GM23248 (cell line): ENCODE data around the gene SLC35A3. TPM values are rescaled to one million over a fixed set of nuclear protein-coding genes. Genes with fewer than 3 reads are reported as not detected.

Experiments used
- DNase-seq: peaks from one replicate; pipeline ENCODE4 v3.0.0-alpha.2; 2015
- H2AFZ ChIP-seq: fragments of 200-600 bp; sonication (generic); 2 replicates; pipeline ENCODE4 v1.6.1; 2016; ENCODE audit warnings: antibody characterized with exemption
- H3F3A ChIP-seq: fragments of 200-600 bp; sonication (generic); 2 replicates; pipeline ENCODE4 v1.6.1; 2016; ENCODE audit warnings: mild to moderate bottlenecking, antibody characterized with exemption, mixed run types; ENCODE audit not compliant: insufficient read depth
- H3K27ac ChIP-seq: fragments of 200-600 bp; sonication (generic); 2 replicates; pipeline ENCODE4 v1.5.1; 2016; ENCODE audit warnings: mild to moderate bottlenecking
- H3K27me3 ChIP-seq: fragments of 200-600 bp; sonication (generic); replicated peaks from 2 replicates; pipeline ENCODE4 v1.6.1; 2016; ENCODE audit warnings: mild to moderate bottlenecking; ENCODE audit not compliant: insufficient read depth
- H3K36me3 ChIP-seq: fragments of 200-600 bp; sonication (generic); 2 replicates; pipeline ENCODE4 v1.6.1; 2016; ENCODE audit warnings: low read depth, mild to moderate bottlenecking
- H3K4me1 ChIP-seq: fragments of 200-600 bp; sonication (generic); 2 replicates; pipeline ENCODE4 v1.6.1; 2016; ENCODE audit warnings: mild to moderate bottlenecking; ENCODE audit not compliant: insufficient read depth
- H3K4me2 ChIP-seq: fragments of 200-600 bp; sonication (generic); one replicate; pipeline ENCODE4 v1.6.1; 2016; ENCODE audit warnings: mild to moderate bottlenecking; ENCODE audit not compliant: unreplicated experiment
- H3K4me3 ChIP-seq: fragments of 200-600 bp; sonication (generic); 2 replicates; pipeline ENCODE4 v1.5.1; 2016; ENCODE audit warnings: mild to moderate bottlenecking
- H3K79me2 ChIP-seq: fragments of 200-600 bp; sonication (generic); 2 replicates; pipeline ENCODE4 v1.6.1; 2016; ENCODE audit warnings: mild to moderate bottlenecking; ENCODE audit not compliant: insufficient read depth
- H3K9ac ChIP-seq: fragments of 200-600 bp; sonication (generic); 2 replicates; pipeline ENCODE4 v1.6.1; 2016; ENCODE audit warnings: mild to moderate bottlenecking
- H3K9me2 ChIP-seq: fragments of 200-600 bp; sonication (generic); 2 replicates; pipeline ENCODE4 v1.6.1; 2016; ENCODE audit warnings: mixed run types, mild to moderate bottlenecking, moderate library complexity; ENCODE audit not compliant: insufficient read depth
- H3K9me3 ChIP-seq: fragments of 200-600 bp; sonication (generic); one replicate; pipeline ENCODE4 v1.6.1; 2017; ENCODE audit warnings: low read depth
- H4K20me1 ChIP-seq: fragments of 200-600 bp; sonication (generic); 2 replicates; pipeline ENCODE4 v1.6.0; 2016; ENCODE audit not compliant: insufficient read depth
- EZH2 ChIP-seq: fragments of 200-600 bp; sonication (generic); IDR thresholded peaks from 2 replicates; pipeline ENCODE4 v1.6.1; 2018; ENCODE audit warnings: antibody characterized with exemption, mild to moderate bottlenecking; ENCODE audit not compliant: insufficient read depth, poor library complexity, severe bottlenecking
- EZH2phosphoT487 ChIP-seq: fragments of 200-600 bp; sonication (generic); IDR thresholded peaks from 2 replicates; pipeline ENCODE4 v1.6.1; 2018; ENCODE audit warnings: antibody characterized with exemption, moderate library complexity, mild to moderate bottlenecking, low read depth; ENCODE audit not compliant: insufficient read depth
- WGBS, 2 experiments: methylation state at CpG; one replicate each; pipeline ENCODE4 v1.1.6; 2015 to 2017; ENCODE audit warnings: low lambda C conversion rate in 2 of 2, low coverage in 1 of 2; ENCODE audit errors: missing lambda C conversion rate in 2 of 2; 5-methylcytosine and 5-hydroxymethylcytosine counted together
- in situ Hi-C: fragments of 300-500 bp; cut with MboI; formaldehyde crosslinking; loops from 2 replicates; pipeline ENCODE4 v1.15.0; 2020
- polyA plus RNA-seq: library from polyadenylated mRNA; unstranded; fragments of >200 nt; fragmentation: Nextera tagmentation; extraction: Ambion mirVana; gene quantifications from 2 replicates; pipeline ENCODE4 v1.2.1, GENCODE V29; 2016
- small RNA-seq: library from RNA; depleted of rRNA; stranded (forward); fragments of <200 nt; gene quantifications from one replicate; pipeline ENCODE3, GENCODE V24; 2014; ENCODE audit warnings: low read depth, low replicate concordance
- total RNA-seq: library from RNA; depleted of rRNA; stranded (reverse); fragments of >200 nt; shearing (Covaris generic); gene quantifications from 2 replicates; pipeline ENCODE4 v1.2.3, GENCODE V29; 2014; rRNA removed

Gene SLC35A3
- total and polyA plus RNA-seq, 2 experiments from 2014 or later: 30.7 to 46.0 TPM

DNA sequence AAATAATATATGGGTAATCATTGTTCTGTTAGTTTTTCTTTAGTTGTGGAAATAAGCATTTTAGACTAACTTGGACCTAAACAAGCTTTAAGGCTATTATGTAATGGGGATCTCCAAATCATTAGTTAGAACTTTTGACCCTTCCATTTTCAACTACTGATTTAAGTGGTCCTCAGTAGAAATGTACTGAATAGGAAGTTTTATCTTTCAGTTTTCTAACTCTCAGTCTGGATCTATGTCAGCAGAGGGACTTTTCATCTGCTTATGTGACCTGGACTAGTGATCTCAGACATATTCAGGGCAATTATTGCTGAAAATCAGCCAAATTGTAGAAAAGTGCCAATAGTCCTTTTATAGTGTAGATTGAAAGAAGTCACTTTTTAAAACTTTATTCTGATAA lies 106.9 kb downstream of the SLC35A3 start:
- no peaks in the 10 kb centered on the region for H3F3A ChIP-seq
- H3K4me1 ChIP-seq: no peaks in the 10 kb centered on the region
- no peak overlapping the region for H3K4me3 ChIP-seq
- H3K9me2 ChIP-seq: no peaks in the 10 kb centered on the region
- peaks cover 12% of the 10 kb centered on the region; the same call in 1 of the 2 replicates for H3K79me2 ChIP-seq
- H4K20me1 ChIP-seq: no peaks in the 10 kb centered on the region
- in situ Hi-C loops: no loop called here
- no peak for DNase-seq
- no peaks in the 10 kb centered on the region for H3K9me3 ChIP-seq
- H3K36me3 ChIP-seq: peaks cover 29% of the 10 kb centered on the region; the same call in 1 of the 2 replicates
- H2AFZ ChIP-seq: no peak overlapping the region
- TF ChIP-seq EZH2phosphoT487 (no peak), EZH2 (no peak)
- H3K4me2 ChIP-seq: no peak overlapping the region
- H3K27me3 ChIP-seq: no peaks in the 10 kb centered on the region
- H3K9ac ChIP-seq: no peak overlapping the region
- no peak overlapping the region for H3K27ac ChIP-seq

GRCh38 chr1:100077531-100077930 lies 107.7 kb downstream of the SLC35A3 start:
- Histone ChIP-seq H3K27ac (no peak overlapping the region), H4K20me1 (no peaks in the 10 kb centered on the region), H3K4me3 (no peak overlapping the region), H3K27me3 (no peaks in the 10 kb centered on the region), H3K9me3 (no peaks in the 10 kb centered on the region), H3K36me3 (peaks cover 36% of the 10 kb centered on the region), H3F3A (no peaks in the 10 kb centered on the region), H3K9ac (no peak overlapping the region), H3K4me2 (no peak overlapping the region), H2AFZ (no peak overlapping the region), H3K4me1 (no peaks in the 10 kb centered on the region), H3K79me2 (0 out of 2 replicates have a peak, but pooled peaks cover 7% of the 10 kb centered on the region), H3K9me2 (no peaks in the 10 kb centered on the region)
- WGBS, 2 experiments: 85 to 87% methylated on average over 5 of the region's 5 CpGs
- no peak for DNase-seq
- in situ Hi-C loops: no loop called here
- no peak for TF ChIP-seq EZH2phosphoT487
- TF ChIP-seq EZH2: no peak

DNA sequence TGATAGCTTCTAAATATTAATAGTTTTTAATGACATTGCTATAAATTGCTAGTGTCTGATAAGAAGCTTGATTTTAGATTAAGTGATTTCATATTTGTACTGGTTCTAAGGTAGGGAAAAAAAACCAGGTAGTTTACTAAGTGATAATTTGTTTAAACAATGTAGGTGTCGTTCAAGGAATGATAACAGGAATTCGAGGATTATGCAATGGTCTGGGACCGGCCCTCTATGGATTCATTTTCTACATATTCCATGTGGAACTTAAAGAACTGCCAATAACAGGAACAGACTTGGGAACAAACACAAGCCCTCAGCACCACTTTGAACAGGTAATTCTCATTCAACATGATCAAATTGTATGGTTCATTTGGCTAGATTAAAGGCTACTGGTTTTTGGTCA lies 110.5 kb downstream of the SLC35A3 start:
- WGBS, 2 experiments: 72 to 74% methylated on average over 3 of the region's 3 CpGs
- Histone ChIP-seq H4K20me1 (no peaks in the 10 kb centered on the region), H3K4me2 (no peak overlapping the region), H3K4me3 (no peak overlapping the region), H3K9ac (no peak overlapping the region), H3K79me2 (0 out of 2 replicates have a peak, but pooled peaks cover 7% of the 10 kb centered on the region), H3K4me1 (no peaks in the 10 kb centered on the region), H2AFZ (no peak overlapping the region), H3K27ac (no peak overlapping the region), H3K27me3 (no peaks in the 10 kb centered on the region), H3K36me3 (peaks cover 45% of the 10 kb centered on the region), H3F3A (no peaks in the 10 kb centered on the region), H3K9me3 (no peaks in the 10 kb centered on the region), H3K9me2 (no peaks in the 10 kb centered on the region)
- in situ Hi-C loops: no loop called here
- TF ChIP-seq EZH2phosphoT487 (no peak), EZH2 (no peak)
- DNase-seq: no peak

Small RNA genes lying within 50 kb of the gene (small RNA-seq; reads per million reads assigned to genes)
- gene RNU6-1318P (not detected), gene RNU6-750P (not detected)

Other genes starting within 250 kb of the SLC35A3 start
- 1.3 and 3.9 TPM in 2 replicates for gene FRRS1, start 203.4 kb upstream of the SLC35A3 start, total RNA-seq
- gene FRRS1, start 203.4 kb upstream of the SLC35A3 start, polyA plus RNA-seq: 0.10 and 0.13 TPM in 2 replicates
- gene AGL, start 119.6 kb upstream of the SLC35A3 start, total RNA-seq: 7.6 and 8.0 TPM in 2 replicates
- 5.2 and 5.5 TPM in 2 replicates for gene AGL, start 119.6 kb upstream of the SLC35A3 start, polyA plus RNA-seq
- gene SASS6, start 162.9 kb downstream of the SLC35A3 start, total RNA-seq: 2.3 and 7.6 TPM in 2 replicates
- 1.6 and 2.4 TPM in 2 replicates for gene SASS6, start 162.9 kb downstream of the SLC35A3 start, polyA plus RNA-seq
- gene TRMT13, start 163.2 kb downstream of the SLC35A3 start, total RNA-seq: 14.2 and 19.9 TPM in 2 replicates
- 10.5 and 11.4 TPM in 2 replicates for gene TRMT13, start 163.2 kb downstream of the SLC35A3 start, polyA plus RNA-seq
- gene LRRC39, start 208.3 kb downstream of the SLC35A3 start, total RNA-seq: not detected in 2 replicates
- gene LRRC39, start 208.3 kb downstream of the SLC35A3 start, polyA plus RNA-seq: 0.21 TPM in 1 of 2 replicates, not detected in the other